IMR-90 (cell line): ENCODE measurements around the gene ALDH7A1. TPM values are rescaled to one million over a fixed set of nuclear protein-coding genes. Genes with fewer than 3 reads are reported as not detected.

Experiments used
- ATAC-seq: fragments of 200-7000 bp; cut with Tn5 transposase; 2 replicates; pipeline ENCODE4 v1.9.1; 2020; ENCODE audit warnings: low read depth, mild to moderate bottlenecking, moderate library complexity
- BruUV-seq: library from RNA; stranded (reverse); fragments of 400-500 nt; replicated peaks from 2 replicates; lab custom pipeline; 2021; lab: Mats Ljungman, UMichigan
- CTCF ChIA-PET: fragments of 300-600 bp; formaldehyde crosslinking; extraction: SDS; loops from one replicate; lab custom pipeline; 2021; ENCODE audit warnings: antibody characterized with exemption; lab: Yijun Ruan, JAX
- POLR2A ChIA-PET: fragments of 300-600 bp; sonication (Branson Sonifier 250); formaldehyde crosslinking; loops from one replicate; lab custom pipeline; 2022; ENCODE audit warnings: antibody characterized with exemption; ENCODE audit not compliant: unreplicated experiment; lab: Charles Lee
- DNase-seq: peaks from one replicate; pipeline ENCODE4 v3.0.0; 2013
- H2AFZ ChIP-seq: replicated peaks from 2 replicates; pipeline ENCODE3; 2013; ENCODE audit warnings: low read length, mild to moderate bottlenecking; ENCODE audit not compliant: poor library complexity
- H2AK5ac ChIP-seq: 2 replicates; pipeline ENCODE4 v1.6.1; 2013; ENCODE audit warnings: low read depth, low read length, inconsistent platforms
- H2AK9ac ChIP-seq: replicated peaks from 2 replicates; pipeline ENCODE3; 2013; ENCODE audit warnings: mild to moderate bottlenecking, low read depth, low read length, moderate library complexity; ENCODE audit not compliant: poor library complexity
- H2BK120ac ChIP-seq: 2 replicates; pipeline ENCODE4 v1.6.1; 2013; ENCODE audit warnings: low read depth, low read length, inconsistent platforms
- H2BK15ac ChIP-seq: 3 replicates; pipeline ENCODE4 v1.6.1; 2013; ENCODE audit warnings: low read depth, low read length, inconsistent platforms
- H2BK20ac ChIP-seq: 2 replicates; pipeline ENCODE4 v1.6.1; 2013; ENCODE audit warnings: low read depth, mild to moderate bottlenecking, inconsistent platforms, low read length, moderate library complexity
- H2BK5ac ChIP-seq: 2 replicates; pipeline ENCODE4 v1.6.1; 2013; ENCODE audit warnings: mild to moderate bottlenecking, low read depth, low read length, inconsistent platforms; ENCODE audit not compliant: poor library complexity, severe bottlenecking
- H3K14ac ChIP-seq: replicated peaks from 2 replicates; pipeline ENCODE4 v1.6.1; 2013; ENCODE audit warnings: low read depth, low read length, inconsistent platforms
- H3K18ac ChIP-seq: 2 replicates; pipeline ENCODE4 v1.6.1; 2013; ENCODE audit warnings: low read depth, low read length, control low read depth
- H3K23ac ChIP-seq: 2 replicates; pipeline ENCODE4 v1.6.1; 2013; ENCODE audit warnings: low read depth, low read length, inconsistent platforms
- H3K27ac ChIP-seq: 2 replicates; pipeline ENCODE4 v1.5.1; 2013; ENCODE audit warnings: mild to moderate bottlenecking, control low read depth, low read length; ENCODE audit not compliant: insufficient read depth
- H3K27me3 ChIP-seq: 2 replicates; pipeline ENCODE4 v1.6.1; 2013; ENCODE audit warnings: low read length; ENCODE audit not compliant: control insufficient read depth, insufficient read depth
- H3K36me3 ChIP-seq: 2 replicates; pipeline ENCODE4 v1.6.1; 2013; ENCODE audit warnings: low read length, mixed read lengths; ENCODE audit not compliant: control insufficient read depth, insufficient read depth
- H3K4ac ChIP-seq: 2 replicates; pipeline ENCODE4 v1.6.1; 2013; ENCODE audit warnings: low read depth, low read length, inconsistent platforms
- H3K4me1 ChIP-seq: 2 replicates; pipeline ENCODE4 v1.6.1; 2013; ENCODE audit warnings: low read length, mixed read lengths; ENCODE audit not compliant: control insufficient read depth, insufficient read depth
- H3K4me2 ChIP-seq: 2 replicates; pipeline ENCODE4 v1.6.1; 2013; ENCODE audit warnings: low read depth, mild to moderate bottlenecking, control low read depth, low read length, moderate library complexity
- H3K4me3 ChIP-seq: 2 replicates; pipeline ENCODE4 v1.5.1; 2013; ENCODE audit warnings: low read depth, mild to moderate bottlenecking, control low read depth, low read length, moderate library complexity; ENCODE audit not compliant: insufficient read depth
- H3K56ac ChIP-seq: 2 replicates; pipeline ENCODE4 v1.6.1; 2013; ENCODE audit warnings: low read length, inconsistent platforms; ENCODE audit not compliant: insufficient read depth; ENCODE audit errors: extremely low read depth
- H3K79me1 ChIP-seq, 2 experiments: 2 replicates each; pipeline ENCODE4 v1.6.1; 2013; ENCODE audit warnings: low read length in 2 of 2, inconsistent platforms in 1 of 2, low read depth in 1 of 2
- H3K9ac ChIP-seq: 2 replicates; pipeline ENCODE4 v1.6.1; 2013; ENCODE audit warnings: low read depth, low read length, control low read depth
- H3K9me1 ChIP-seq: 2 replicates; pipeline ENCODE4 v1.6.1; 2013; ENCODE audit warnings: low read length, inconsistent platforms; ENCODE audit not compliant: insufficient read depth
- H3K9me3 ChIP-seq: 2 replicates; pipeline ENCODE4 v1.6.1; 2013; ENCODE audit warnings: low read length; ENCODE audit not compliant: control insufficient read depth, insufficient read depth
- H4K20me1 ChIP-seq: 2 replicates; pipeline ENCODE4 v1.6.1; 2013; ENCODE audit warnings: low read length, inconsistent platforms; ENCODE audit not compliant: insufficient read depth
- H4K5ac ChIP-seq: 2 replicates; pipeline ENCODE4 v1.6.1; 2013; ENCODE audit warnings: mild to moderate bottlenecking, low read depth, low read length, control low read depth
- H4K8ac ChIP-seq, 2 experiments: 2 replicates each; pipeline ENCODE4 v1.6.1; 2013; ENCODE audit warnings: low read depth in 2 of 2, low read length in 2 of 2, control low read depth in 1 of 2, inconsistent platforms in 1 of 2
- H4K91ac ChIP-seq: 2 replicates; pipeline ENCODE4 v1.6.1; 2013; ENCODE audit warnings: low read depth, low read length, inconsistent platforms; ENCODE audit not compliant: insufficient read depth
- BHLHE40 ChIP-seq: fragments of 150-350 bp; IDR thresholded peaks from 2 replicates; pipeline ENCODE4 v1.6.1; 2016; ENCODE audit warnings: mild to moderate bottlenecking, low read depth, low read length
- CEBPB ChIP-seq: IDR thresholded peaks from 2 replicates; pipeline ENCODE4 v1.6.1; 2012; ENCODE audit warnings: low read depth, low read length, improper control_type of control experiment
- CHD1 ChIP-seq: IDR thresholded peaks from 2 replicates; pipeline ENCODE4 v1.6.1; 2012; ENCODE audit warnings: low read depth, low read length, improper control_type of control experiment
- CTCF ChIP-seq: conservative IDR thresholded peaks from 2 replicates; pipeline ENCODE4 v1.5.1; 2012; ENCODE audit warnings: mild to moderate bottlenecking, low read depth, low read length, improper control_type of control experiment
- ELK1 ChIP-seq: fragments of 150-350 bp; IDR thresholded peaks from 2 replicates; pipeline ENCODE4 v1.6.1; 2016; ENCODE audit warnings: low read depth, mild to moderate bottlenecking, low read length, moderate library complexity, borderline replicate concordance
- FOS ChIP-seq: fragments of 150-350 bp; IDR thresholded peaks from 2 replicates; pipeline ENCODE4 v1.6.1; 2016; ENCODE audit warnings: low read depth, low read length
- MAZ ChIP-seq: IDR thresholded peaks from 2 replicates; pipeline ENCODE4 v1.6.1; 2012; ENCODE audit warnings: low read depth, mild to moderate bottlenecking, low read length, improper control_type of control experiment, moderate library complexity, borderline replicate concordance
- MXI1 ChIP-seq: IDR thresholded peaks from 2 replicates; pipeline ENCODE4 v1.6.1; 2012; ENCODE audit warnings: low read depth, mild to moderate bottlenecking, low read length, moderate library complexity, borderline replicate concordance
- NFE2L2 ChIP-seq: fragments of 150-350 bp; IDR thresholded peaks from 2 replicates; pipeline ENCODE4 v1.6.1; 2016; ENCODE audit warnings: low read depth, mild to moderate bottlenecking, low read length
- RAD21 ChIP-seq: IDR thresholded peaks from 2 replicates; pipeline ENCODE4 v1.6.1; 2012; ENCODE audit warnings: low read length, improper control_type of control experiment
- RFX5 ChIP-seq: IDR thresholded peaks from 2 replicates; pipeline ENCODE4 v1.8.0; 2012; ENCODE audit warnings: low read depth, mild to moderate bottlenecking, low read length, moderate library complexity
- SMC3 ChIP-seq: fragments of 150-350 bp; IDR thresholded peaks from 2 replicates; pipeline ENCODE4 v1.6.1; 2016; ENCODE audit warnings: low read depth, mild to moderate bottlenecking, antibody characterized with exemption, low read length, moderate library complexity
- WGBS, 2 experiments: methylation state at CpG; one replicate each; pipeline versions ENCODE4 v1.1.5 to v1.1.7; 2013; ENCODE audit warnings: missing lambda C conversion rate in 2 of 2; ENCODE audit not compliant: insufficient read length in 1 of 2; ENCODE audit errors: extremely low coverage in 2 of 2; 5-methylcytosine and 5-hydroxymethylcytosine counted together
- dilution Hi-C: fragments of 300-500 bp; cut with HindIII; formaldehyde crosslinking; loops from one replicate; pipeline ENCODE4 v1.14.3; 2018; ENCODE audit warnings: low sequenced_read_pairs; ENCODE audit not compliant: unreplicated experiment
- in situ Hi-C: fragments of 300-500 bp; cut with MboI; formaldehyde crosslinking; loops from 3 replicates; pipeline ENCODE4 v1.14.3; 2019; ENCODE audit warnings: low sequenced_read_pairs, inconsistent platforms, mixed read lengths
- intact Hi-C: fragments of 100-400 bp; cut with micrococcal nuclease; formaldehyde crosslinking; loops from 2 replicates; pipeline ENCODE4 v1.10.0; 2022
- polyA plus RNA-seq, 3 experiments: library from polyadenylated mRNA; depleted of rRNA; stranded (reverse); fragments of >200 nt; gene quantifications; 2 replicates each; pipeline ENCODE4 v1.2.3, GENCODE V29; 2012; ENCODE audit warnings: low replicate concordance in 1 of 3
- total RNA-seq: library from RNA; depleted of rRNA; stranded (reverse); fragments of >200 nt; gene quantifications from 2 replicates; pipeline ENCODE4 v1.2.3, GENCODE V29; 2012
- TF ChIP-seq, protein P1 (sequence below): fragments of 150-350 bp; IDR thresholded peaks from 2 replicates; pipeline ENCODE4 v1.6.1; 2017; ENCODE audit warnings: mild to moderate bottlenecking, antibody characterized with exemption, low read length, low read depth

Gene ALDH7A1
- total and polyA plus RNA-seq, 2 of the 4 experiments (the other 2 are of a cell fraction), result 40.9 to 62.2 TPM

- no peaks in the 10 kb centered on the region for H3K27me3 ChIP-seq
- H3K9ac ChIP-seq, result no peak overlapping the region
- H3K4me3 ChIP-seq, result no peak overlapping the region
- H3K36me3 ChIP-seq, result no peaks in the 10 kb centered on the region
- H2BK20ac ChIP-seq, result peak overlapping the region; percentile 36
- dilution Hi-C loops, result no loop called here
- in situ Hi-C loops, result no loop called here
- H3K9me3 ChIP-seq, result no peaks in the 10 kb centered on the region
- 0 out of 2 replicates have a peak overlapping the region, but pooled peaks have one; percentile 6 for H2BK120ac ChIP-seq
- TF ChIP-seq BHLHE40 (no peak), CHD1 (no peak), ELK1 (no peak), FOS (no peak), RAD21 (no peak), CTCF (no peak), MXI1 (no peak), CEBPB (no peak), RFX5 (no peak), SMC3 (no peak), MAZ (no peak), NFE2L2 (no peak)
- TF ChIP-seq, protein P1, sequence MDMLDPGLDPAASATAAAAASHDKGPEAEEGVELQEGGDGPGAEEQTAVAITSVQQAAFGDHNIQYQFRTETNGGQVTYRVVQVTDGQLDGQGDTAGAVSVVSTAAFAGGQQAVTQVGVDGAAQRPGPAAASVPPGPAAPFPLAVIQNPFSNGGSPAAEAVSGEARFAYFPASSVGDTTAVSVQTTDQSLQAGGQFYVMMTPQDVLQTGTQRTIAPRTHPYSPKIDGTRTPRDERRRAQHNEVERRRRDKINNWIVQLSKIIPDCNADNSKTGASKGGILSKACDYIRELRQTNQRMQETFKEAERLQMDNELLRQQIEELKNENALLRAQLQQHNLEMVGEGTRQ, result no peak
- H3K56ac ChIP-seq, result no peak overlapping the region
- DNase-seq (peak; percentile 62), ATAC-seq (peak; percentile 68)
- H3K79me1 ChIP-seq, result no peaks in the 10 kb centered on the region
- H3K27ac ChIP-seq, result no peak overlapping the region
- ChIA-PET POLR2A (no interaction called here), CTCF (interaction anchor here (0.8 to 1.3 kb wide), 2 partner anchors 32 to 183 kb away, joined by 4 read pairs; no protein-coding TSS in a partner anchor)
- H3K14ac ChIP-seq, result 0 out of 2 replicates have a peak overlapping the region, but pooled peaks have one; percentile 46
- H3K18ac ChIP-seq, result no peak overlapping the region
- WGBS, 2 experiments, result no CpG with 5 or more reads among the region's 4 CpGs
- H2BK15ac ChIP-seq, result no peak overlapping the region; the same call in 2 of the 3 replicates
- peaks cover 4% of the 10 kb centered on the region for H3K9me1 ChIP-seq
- no peak overlapping the region for H3K23ac ChIP-seq
- no peaks in the 10 kb centered on the region for H4K20me1 ChIP-seq
- H4K8ac ChIP-seq, result peak overlapping the region; percentile 31 to 59; a peak in 3 of 4 replicates
- H3K4ac ChIP-seq, result peak overlapping the region; percentile 25; the same call in 1 of the 2 replicates
- no peak overlapping the region for H2AFZ ChIP-seq
- no peak overlapping the region; the same call in none of the 2 replicates for H3K4me2 ChIP-seq
- no peak overlapping the region for H2AK9ac ChIP-seq
- no peak overlapping the region for H2AK5ac ChIP-seq
- H4K91ac ChIP-seq, result no peak overlapping the region
- H2BK5ac ChIP-seq, result no peak overlapping the region
- H4K5ac ChIP-seq, result no peak overlapping the region
- BruUV-seq, result no TSS peak
- intact Hi-C loops, result loop anchor here (5.0 kb wide), 1 partner anchor 1794 kb away; no protein-coding TSS in a partner anchor
- peaks cover 10% of the 10 kb centered on the region for H3K4me1 ChIP-seq
Measured at GRCh38 chr5:126531543-126532120, 63.4 kb downstream of the ALDH7A1 start.
